Neural progenitor cell (in vitro differentiated cells): ENCODE results near the gene PPP1R14B.

Source experiments
- EZH2 ChIP-seq: fragments of 200-600 bp; sonication (generic); IDR thresholded peaks from 2 replicates; pipeline ENCODE4 v1.6.1; 2017; ENCODE audit warnings: antibody characterized with exemption, mild to moderate bottlenecking, moderate library complexity
- TF ChIP-seq, protein P1 (sequence below): fragments of 200-600 bp; sonication (generic); IDR thresholded peaks from 2 replicates; pipeline ENCODE4 v1.5.1; 2017; ENCODE audit warnings: antibody characterized with exemption, mild to moderate bottlenecking

DNA sequence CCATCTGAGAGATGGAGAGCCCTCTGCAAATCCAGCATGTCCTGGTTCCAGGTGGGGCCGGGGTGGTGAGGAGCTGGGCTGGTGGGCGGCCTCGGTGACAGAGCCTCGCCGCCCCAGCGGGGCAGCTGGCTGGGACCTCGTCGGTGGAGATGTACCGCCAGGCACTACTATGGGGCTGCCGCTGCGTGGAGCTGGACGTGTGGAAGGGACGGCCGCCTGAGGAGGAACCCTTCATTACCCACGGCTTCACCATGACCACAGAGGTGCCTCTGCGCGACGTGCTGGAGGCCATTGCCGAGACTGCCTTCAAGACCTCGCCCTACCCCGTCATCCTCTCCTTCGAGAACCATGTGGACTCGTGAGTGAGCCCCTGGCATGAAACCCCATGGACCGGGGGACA is 11.6 kb upstream of the PPP1R14B start:
- TF ChIP-seq, protein P1, sequence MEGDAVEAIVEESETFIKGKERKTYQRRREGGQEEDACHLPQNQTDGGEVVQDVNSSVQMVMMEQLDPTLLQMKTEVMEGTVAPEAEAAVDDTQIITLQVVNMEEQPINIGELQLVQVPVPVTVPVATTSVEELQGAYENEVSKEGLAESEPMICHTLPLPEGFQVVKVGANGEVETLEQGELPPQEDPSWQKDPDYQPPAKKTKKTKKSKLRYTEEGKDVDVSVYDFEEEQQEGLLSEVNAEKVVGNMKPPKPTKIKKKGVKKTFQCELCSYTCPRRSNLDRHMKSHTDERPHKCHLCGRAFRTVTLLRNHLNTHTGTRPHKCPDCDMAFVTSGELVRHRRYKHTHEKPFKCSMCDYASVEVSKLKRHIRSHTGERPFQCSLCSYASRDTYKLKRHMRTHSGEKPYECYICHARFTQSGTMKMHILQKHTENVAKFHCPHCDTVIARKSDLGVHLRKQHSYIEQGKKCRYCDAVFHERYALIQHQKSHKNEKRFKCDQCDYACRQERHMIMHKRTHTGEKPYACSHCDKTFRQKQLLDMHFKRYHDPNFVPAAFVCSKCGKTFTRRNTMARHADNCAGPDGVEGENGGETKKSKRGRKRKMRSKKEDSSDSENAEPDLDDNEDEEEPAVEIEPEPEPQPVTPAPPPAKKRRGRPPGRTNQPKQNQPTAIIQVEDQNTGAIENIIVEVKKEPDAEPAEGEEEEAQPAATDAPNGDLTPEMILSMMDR: no peak
- no peak for TF ChIP-seq EZH2
